Coronary artery (tissue), 2 donors: ENCODE results near the gene LPCAT4.

ENCODE experiments used
- DNase-seq: peaks from one replicate; pipeline ENCODE4 v3.0.0-alpha.2; 2017; ENCODE audit warnings: low spot score
- H3K27ac ChIP-seq, 2 donors: fragments of 200-600 bp; sonication (generic); one replicate each; pipeline ENCODE4 v1.5.1; 2016 to 2019
- H3K4me3 ChIP-seq: fragments of 200-600 bp; sonication (generic); 2 replicates; pipeline ENCODE4 v1.5.1; 2016; ENCODE audit warnings: mild to moderate bottlenecking, moderate library complexity
- TF ChIP-seq, protein P1 (sequence below): fragments of 200-600 bp; sonication (generic); IDR thresholded peaks from one replicate; pipeline ENCODE4 v1.5.1; 2019; ENCODE audit warnings: antibody characterized with exemption

LPCAT4 gene

DNA sequence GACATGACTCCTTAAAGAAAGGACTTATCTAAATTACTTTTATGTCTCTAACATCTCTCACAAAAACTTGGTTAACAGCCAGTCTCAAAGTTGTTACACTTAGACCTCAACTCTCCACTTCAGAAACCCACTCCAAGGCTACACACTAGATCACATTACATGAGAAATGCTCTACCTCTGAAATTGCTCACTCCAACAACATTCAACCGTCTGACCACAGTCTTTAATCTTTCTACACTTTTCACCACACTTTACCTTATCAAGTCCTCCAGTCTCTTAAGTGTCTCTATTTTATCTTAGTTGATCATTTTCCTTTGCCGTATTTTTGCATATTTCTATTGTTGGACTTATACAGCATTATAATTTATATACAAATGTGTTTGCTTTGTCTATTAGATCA, 35.2 kb downstream of the LPCAT4 start:
- no peak overlapping the region for H3K27ac ChIP-seq
- no peak overlapping the region for H3K4me3 ChIP-seq
- no peak for DNase-seq
- TF ChIP-seq, protein P1, sequence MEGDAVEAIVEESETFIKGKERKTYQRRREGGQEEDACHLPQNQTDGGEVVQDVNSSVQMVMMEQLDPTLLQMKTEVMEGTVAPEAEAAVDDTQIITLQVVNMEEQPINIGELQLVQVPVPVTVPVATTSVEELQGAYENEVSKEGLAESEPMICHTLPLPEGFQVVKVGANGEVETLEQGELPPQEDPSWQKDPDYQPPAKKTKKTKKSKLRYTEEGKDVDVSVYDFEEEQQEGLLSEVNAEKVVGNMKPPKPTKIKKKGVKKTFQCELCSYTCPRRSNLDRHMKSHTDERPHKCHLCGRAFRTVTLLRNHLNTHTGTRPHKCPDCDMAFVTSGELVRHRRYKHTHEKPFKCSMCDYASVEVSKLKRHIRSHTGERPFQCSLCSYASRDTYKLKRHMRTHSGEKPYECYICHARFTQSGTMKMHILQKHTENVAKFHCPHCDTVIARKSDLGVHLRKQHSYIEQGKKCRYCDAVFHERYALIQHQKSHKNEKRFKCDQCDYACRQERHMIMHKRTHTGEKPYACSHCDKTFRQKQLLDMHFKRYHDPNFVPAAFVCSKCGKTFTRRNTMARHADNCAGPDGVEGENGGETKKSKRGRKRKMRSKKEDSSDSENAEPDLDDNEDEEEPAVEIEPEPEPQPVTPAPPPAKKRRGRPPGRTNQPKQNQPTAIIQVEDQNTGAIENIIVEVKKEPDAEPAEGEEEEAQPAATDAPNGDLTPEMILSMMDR = no peak

DNA sequence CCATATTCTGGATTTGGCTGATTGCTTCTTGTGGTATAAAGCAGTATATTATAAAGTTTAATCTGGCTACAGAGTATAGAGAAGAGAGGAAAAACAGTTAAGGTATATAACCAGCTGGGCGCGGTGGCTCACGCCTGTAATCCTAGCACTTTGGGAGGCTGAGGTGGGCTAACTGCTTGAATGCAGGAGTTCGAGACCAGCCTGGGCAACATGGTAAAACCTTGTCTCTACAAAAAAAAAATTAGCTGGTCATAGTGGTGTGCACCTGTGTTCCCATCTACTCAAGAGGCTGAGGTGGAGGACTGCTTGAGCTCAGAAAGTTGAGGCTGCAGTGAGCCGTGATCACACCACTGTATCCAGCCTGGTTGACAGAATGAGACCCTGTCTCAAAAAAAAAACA, 36.7 kb downstream of the LPCAT4 start:
- Histone ChIP-seq H3K4me3 (no peak overlapping the region), H3K27ac (no peak overlapping the region)
- TF ChIP-seq, protein P1 = no peak
- no peak for DNase-seq

DNA sequence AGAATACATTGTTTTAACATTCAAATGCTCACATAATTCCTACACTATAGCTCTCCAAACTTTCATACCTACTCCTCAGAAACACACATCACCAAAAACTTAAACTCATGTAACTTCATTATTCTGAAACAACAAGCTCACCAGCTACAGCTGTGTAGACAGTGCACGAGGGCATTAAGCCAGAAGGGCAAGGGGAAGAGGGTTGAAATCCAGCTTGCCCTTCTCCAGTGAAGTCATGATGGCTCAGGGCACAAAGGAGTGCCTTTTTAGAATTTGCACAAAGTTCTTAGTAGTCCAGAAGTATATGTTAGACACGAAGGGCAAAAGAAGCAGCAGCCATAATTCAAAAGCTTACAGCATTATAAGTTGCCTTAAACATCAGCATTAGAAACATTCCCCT, 38.0 kb downstream of the LPCAT4 start:
- TF ChIP-seq, protein P1 = no peak
- DNase-seq = no peak
- H3K27ac ChIP-seq = no peak overlapping the region
- H3K4me3 ChIP-seq = no peak overlapping the region

- Histone ChIP-seq H3K4me3 (no peak overlapping the region), H3K27ac (no peak overlapping the region)
- DNase-seq = no peak
- TF ChIP-seq, protein P1 = no peak
Measured at GRCh38 chr15:34327906-34328305, 39.1 kb downstream of the LPCAT4 start.

DNA sequence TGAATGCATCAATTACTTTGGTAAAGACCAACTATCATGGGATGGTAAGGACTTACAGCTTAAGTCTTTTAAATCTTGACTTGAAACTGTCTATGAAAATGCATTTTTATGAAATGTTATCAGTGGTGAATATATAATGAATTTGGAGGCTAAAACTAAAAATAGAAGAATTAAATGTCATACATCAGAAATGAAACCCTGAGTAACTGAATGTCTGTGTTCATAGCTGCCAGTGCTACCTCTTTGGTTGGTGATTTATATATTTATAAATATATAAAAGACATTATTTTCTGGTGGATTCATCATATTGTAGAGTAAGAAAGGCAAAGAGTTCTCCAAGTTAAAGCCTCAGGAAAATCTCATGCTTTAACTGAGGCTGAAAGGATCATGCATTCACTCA, 41.6 kb downstream of the LPCAT4 start:
- Histone ChIP-seq H3K27ac (no peak overlapping the region), H3K4me3 (no peak overlapping the region)
- TF ChIP-seq, protein P1 = no peak
- no peak for DNase-seq

- DNase-seq = no peak
- Histone ChIP-seq H3K4me3 (no peak overlapping the region), H3K27ac (no peak overlapping the region)
- TF ChIP-seq, protein P1 = no peak
Measured at GRCh38 chr15:34324933-34325332, 42.1 kb downstream of the LPCAT4 start.

- Histone ChIP-seq H3K4me3 (no peak overlapping the region), H3K27ac (no peak overlapping the region)
- TF ChIP-seq, protein P1 = no peak
- DNase-seq = no peak
Measured at GRCh38 chr15:34323217-34323616, 43.8 kb downstream of the LPCAT4 start.
